CD4-positive, alpha-beta T cell treated with Interleukin-4 for 4 hours (primary cell): ENCODE measurements around the gene IGSF22.

Experiments
- DNase-seq: peaks from one replicate; pipeline ENCODE4 v3.0.0-alpha.2; 2020

IGSF22 gene

GRCh38 chr11:18743365-18743764 is 17.4 kb upstream of the IGSF22 start:
- no peak for DNase-seq

DNA sequence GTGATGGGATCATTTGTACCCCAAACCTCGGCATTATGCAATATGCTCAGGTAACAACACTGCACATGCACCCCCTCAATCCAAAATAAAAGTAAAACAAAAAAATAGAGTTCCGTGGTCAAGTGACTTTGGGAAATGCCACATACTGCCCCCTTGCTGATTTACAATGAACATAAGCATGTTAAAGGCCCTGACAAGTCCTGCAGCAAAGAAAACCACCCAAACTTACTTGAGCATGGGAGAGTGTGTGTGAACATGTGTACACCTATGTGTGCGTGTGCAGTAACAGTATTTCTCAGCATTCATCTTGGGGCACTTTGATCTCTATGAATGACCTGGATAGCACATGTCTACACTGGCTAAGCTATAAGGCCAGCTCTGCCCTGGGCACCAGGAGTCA is 15.8 kb upstream of the IGSF22 start:
- DNase-seq, result no peak

DNA sequence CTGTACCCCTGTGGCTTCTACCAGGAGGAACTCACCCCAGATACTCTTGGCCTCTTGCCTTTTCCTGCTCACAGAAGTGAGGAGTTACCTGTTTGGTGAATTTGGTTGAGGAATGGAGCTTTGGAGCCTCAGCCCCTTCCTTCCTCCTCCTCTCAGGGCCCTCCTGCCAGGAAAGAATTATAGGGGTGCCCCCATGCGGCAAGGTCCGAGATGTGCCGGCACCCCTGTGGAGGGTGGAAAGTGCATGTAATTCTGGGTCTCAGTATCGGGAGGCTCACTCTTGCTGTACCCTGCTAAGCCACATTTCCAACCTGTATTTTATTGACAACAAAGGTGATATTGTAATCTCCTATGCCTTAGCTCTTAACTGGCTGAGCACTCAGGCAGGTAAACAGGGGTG is 13.7 kb upstream of the IGSF22 start:
- DNase-seq, result no peak

DNA sequence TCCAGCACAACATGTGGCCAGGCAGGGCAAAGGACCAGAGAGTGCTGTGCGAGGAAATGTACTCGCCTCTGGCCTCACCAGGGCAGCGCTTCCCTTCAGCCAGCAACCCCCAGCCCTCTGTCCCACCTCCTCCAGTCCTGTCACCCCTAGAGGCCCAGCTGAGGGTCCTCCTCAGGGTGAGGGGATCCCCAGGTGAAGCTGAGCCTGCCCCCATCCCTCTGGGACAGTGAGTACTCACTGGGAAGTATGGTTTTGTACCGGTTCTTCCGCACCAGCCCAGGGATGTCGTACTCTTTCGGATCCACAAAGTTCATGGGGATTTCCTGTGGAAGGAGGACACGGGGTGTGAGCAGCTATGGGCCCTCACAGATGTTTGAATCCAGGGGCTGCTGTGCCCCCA is 11.7 kb upstream of the IGSF22 start:
- DNase-seq, result no peak

- DNase-seq, result no peak
Observed at GRCh38 chr11:18736590-18737148, 10.7 kb upstream of the IGSF22 start.

DNA sequence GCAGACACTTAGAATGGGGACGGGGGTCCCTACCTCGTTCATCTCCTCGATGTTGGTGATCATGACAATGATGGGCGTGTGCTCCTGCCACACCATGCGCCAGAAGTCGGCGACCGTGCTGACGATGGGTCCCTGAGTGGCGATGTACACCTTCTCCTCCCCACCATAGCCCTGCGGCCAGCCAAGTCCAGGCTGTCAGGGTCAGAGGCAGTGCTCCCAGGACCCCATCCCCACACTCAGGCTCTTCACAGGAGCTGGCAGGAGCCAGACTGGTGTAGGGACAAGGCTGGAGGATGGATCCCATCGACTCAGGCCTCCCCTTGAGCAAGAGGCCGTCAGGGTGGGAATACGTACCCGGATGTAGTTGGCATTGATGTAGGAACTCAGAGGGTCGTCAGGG is 7.2 kb upstream of the IGSF22 start:
- DNase-seq, result no peak

DNA sequence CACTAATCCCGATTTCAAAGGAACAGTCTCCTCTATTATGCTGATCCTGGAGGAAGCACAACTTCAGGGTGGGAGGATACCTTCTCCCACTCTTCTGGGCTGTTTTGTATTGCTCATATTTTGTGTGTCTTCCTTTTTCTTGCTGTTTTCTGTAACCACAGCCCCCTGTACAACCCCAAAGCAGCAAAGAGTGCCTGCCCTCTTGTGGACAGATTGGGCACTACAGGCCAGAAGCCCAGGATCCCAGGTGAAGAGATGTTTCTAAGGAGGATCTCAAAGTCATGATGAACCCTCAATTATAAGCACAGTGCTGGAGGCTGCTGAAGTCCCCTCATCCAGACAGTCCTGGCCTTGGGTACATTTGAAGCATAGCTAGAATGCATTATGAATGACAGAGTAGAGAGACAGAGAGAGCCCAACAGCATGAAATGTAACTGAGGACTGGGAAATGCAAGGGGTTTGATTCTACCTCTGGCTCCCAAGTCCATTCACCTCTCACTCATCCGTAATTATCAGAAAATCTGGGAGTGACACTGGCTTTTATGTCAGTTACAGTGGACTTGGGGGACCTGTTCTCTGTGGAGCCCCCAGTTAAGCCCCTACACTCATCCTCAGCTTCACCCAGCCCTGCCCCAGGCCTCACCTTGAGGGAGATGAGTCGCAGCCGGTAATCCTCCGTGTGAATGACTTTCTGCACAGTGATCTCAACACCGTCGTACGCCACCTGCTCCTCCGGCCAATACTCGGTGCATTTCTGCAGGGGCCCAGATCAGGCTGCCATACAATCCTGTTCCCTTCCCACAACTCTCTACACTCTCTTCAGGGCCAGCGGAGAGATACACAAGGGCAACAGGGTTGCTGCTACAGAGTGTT is 6.2 kb upstream of the IGSF22 start:
- peak; percentile 64 for DNase-seq

- no peak for DNase-seq
Observed at GRCh38 chr11:18731441-18731840, 5.5 kb upstream of the IGSF22 start.

- no peak for DNase-seq
Observed at GRCh38 chr11:18730020-18730419, 4.0 kb upstream of the IGSF22 start.

DNA sequence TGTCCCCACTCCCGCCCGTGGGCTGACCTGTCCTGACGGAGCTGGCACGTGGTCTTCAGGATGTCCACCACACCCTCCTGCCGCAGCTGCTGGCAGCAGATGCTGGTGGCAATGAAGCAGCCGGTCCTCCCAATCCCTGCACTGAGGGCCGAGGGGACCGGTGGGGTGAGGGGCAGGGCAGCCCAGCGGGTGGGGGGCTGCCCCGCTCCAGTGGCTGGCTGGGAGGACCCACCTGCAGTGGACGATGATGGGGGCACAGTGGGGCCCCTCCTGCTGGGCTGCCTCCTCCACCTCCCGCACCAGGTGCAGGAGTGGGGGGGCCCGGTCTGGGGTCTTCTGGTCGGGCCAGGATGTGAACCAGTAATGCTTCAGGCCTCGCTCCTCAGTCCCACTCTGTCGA is 3.4 kb upstream of the IGSF22 start:
- no peak for DNase-seq

- no peak for DNase-seq
Observed at GRCh38 chr11:18728658-18729057, 2.7 kb upstream of the IGSF22 start.

DNA sequence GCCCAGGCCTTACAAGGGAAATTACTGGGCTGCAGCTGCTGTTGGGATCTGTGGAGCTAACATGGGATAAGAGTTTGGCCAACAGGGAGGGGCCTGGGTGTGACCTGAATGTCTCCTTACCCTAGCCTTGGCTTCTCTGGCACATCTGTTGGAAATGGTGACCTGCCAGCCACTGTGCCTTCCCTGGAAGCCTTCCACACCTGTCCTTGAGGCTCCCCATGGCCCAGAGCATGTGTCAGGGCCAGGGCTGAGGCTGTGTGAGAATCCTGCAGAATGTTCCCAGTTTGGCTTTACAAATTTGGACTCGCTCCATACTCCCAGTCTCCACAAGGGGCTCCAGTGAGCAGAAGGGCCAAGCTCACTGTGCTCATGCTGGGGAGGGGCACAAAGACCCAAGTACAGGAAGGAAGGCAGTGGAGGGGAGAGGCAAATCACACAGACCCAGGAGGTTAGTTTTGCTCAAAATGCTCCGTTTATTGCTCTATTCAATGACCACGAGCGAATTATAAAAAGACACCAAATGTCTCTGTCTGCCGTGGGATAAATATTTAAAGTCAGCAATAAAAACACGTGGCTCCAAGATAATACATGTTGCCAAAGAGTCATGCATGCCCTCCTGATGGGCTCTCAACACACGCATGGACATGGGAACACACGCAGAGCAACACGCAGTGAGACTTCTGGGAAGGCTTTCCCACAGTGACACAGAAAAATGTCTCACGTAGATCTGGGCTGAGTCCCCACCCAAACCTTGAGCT is 1.7 kb upstream of the IGSF22 start:
- DNase-seq, result peak; percentile 50

GRCh38 chr11:18723991-18724390 is 2.0 kb downstream of the IGSF22 start:
- DNase-seq, result no peak

DNA sequence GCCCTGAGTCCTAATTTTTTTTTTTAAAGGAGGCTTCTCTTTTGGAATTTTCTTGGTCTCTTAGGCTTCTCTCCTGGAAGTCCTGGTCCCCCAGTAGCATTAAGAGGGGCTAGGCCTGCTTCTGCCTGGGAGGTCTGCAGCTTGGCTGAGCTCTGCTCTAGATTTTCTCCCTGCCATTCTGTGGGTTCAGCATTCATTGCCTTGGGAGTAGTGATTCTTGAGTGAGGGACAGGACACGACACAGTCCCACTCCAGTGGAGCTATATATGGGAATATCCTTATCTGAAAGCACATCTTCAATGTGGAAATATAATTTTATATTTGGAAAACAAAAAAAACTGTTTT is 3.7 kb downstream of the IGSF22 start:
- DNase-seq, result no peak

DNA sequence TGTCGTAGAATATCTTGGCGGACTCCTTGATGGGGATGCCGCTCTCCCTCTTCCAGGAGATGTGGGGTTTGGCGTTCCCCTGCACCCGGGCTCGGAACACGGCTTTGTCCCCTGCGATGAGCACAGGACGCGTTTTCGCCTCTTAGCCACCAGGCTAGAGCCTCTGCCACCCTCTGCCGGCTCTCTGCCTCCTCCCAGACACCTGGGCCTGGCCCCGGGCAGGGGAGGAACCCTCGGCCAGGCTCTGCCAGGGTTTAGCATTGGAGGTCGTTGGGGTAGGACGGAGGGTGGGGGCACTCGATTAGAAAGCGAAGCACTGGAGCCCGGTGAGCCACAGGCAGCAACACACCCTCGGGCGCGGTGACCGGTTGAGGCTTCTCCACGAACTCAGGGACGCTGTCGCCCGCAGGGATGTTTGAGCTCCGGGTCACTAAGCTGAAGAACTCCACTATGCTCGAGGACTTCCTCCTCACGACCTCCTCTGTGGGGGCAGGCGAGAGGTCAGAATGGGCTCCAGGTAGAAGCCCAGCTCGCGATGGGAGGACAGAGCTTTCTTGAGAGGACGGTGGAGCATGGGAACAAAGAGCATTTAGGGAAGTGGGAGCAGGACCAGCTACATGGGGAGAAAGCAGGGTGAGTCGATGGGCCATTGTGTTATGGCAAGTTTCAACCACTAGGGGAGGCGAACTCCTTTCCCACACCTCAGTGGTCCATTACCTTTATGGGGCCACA is 4.3 kb downstream of the IGSF22 start:
- peak; percentile 54 for DNase-seq

GRCh38 chr11:18720808-18721560 is 5.0 kb downstream of the IGSF22 start:
- DNase-seq, result peak; percentile 75

DNA sequence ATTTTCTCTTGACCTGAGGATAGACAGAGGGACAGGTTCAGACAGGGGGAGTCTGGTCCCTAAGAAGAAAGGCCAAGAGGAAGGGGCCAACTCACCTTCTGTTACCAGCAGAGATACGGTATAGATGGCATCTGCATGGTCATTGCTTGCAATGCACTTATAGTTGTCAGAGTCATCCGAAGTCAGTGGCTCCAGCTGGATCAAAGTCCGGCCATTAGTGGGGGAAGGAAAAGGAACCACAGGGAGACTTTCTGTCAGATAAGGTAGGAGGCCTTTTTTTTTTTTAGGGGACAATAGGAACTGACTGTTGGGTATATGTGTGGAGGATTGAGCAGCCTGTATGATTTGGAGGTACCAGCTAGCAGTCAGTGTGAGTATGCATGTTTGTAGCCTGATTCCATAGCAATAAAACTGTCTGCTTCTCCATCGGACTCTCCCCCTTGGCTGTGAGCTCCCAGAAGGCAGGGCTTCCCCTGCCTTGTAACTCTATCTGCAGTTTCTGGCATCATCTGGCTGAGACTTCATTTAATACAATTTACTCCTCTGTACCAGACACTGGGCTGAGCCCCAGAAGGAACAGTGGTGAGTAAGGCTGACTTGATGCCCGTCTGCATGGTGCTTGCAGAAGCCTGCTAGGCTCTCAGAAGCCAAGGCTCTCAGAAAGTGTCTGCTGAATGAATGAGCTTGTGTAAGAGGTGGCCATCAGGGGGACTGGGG is 5.7 kb downstream of the IGSF22 start:
- no peak for DNase-seq

GRCh38 chr11:18715476-18715875 is 10.5 kb downstream of the IGSF22 start:
- no peak for DNase-seq

GRCh38 chr11:18714443-18714780 is 11.6 kb downstream of the IGSF22 start:
- no peak for DNase-seq

DNA sequence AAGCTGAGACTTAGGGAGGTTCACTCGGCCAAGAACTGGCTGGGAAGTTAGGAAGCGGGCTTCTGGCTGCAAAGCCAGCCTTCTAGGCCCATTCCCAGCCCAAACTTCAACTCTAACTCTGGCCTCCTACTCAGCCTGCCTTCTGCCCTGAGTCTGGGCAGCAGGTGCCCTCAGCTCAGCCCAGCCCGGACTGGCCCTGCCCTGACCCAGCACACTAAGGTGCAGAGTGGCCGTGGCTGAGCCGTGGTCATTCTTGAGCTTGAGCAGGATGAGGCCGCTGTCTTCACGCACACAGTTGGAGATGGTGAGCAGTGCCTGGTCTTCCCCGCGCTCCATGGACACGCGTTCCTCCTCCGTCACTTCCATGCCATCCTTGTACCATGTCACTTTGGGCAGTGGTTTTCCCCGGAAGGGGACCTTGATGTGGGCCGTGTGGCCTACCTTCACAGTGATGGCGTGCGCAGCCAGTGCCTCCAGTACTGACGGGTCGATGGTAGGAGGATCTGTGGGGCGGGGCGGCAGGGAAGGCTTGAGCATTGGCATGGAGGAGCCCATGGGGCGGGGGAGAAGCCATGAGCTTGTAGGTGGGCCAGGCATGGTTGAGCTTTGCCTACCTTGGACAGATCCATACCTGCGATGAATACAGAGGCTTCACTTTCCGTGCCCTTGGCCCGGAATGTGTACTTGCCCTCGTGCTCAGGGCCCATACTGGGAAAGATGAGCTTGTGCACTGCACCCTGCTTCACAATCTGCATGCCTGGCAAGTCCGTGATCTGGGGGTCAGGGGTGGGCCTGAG is 12.1 kb downstream of the IGSF22 start:
- DNase-seq, result no peak

DNA sequence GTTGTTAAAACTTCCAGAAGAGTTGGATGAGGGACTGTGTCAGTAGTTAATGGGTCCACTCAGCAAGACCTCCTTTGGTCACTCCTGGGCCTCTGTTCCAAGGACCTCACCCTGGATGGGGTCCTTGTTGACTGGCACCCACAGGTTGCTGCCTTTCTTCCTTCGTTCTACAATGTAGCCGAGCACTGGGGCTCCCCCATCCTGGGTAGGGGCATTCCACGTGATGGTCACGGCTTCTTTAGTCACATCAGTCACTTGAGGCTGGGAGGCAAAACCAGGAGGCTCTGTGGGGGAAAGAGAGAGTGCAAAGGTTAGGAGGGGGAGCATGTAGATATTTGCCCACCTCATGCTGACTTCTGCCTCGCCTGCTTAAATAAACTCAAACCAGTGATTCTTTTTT is 15.4 kb downstream of the IGSF22 start:
- no peak for DNase-seq
